Measurements from ENCODE around the gene DCC. TPM values are rescaled to one million over a fixed set of nuclear protein-coding genes. Genes with fewer than 3 reads are reported as not detected.

Gene DCC
- total RNA-seq, 1 experiment from 2014 or later = 0.39 TPM

DNA sequence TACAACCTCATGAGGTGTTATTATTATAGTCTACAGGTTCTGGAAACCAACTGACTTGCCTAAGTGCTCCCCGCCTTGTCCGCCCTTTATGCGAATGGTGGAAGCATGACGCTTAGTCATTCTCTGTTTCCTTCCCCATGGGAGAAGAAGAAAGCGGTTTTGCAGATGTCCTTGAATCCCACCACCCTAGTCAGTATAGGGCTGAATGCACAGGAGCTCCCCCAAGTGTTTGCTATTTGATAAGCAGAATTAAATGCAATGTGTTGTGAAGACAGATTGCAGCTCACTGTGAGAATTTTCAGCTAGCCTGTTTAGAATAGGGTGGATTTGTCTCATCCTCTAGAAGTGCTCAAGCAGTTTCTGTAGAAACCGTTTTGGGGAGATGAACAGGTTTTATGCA lies 652.0 kb downstream of the DCC start:
- no peaks in the 10 kb centered on the region for H3K9me3 Mint-ChIP-seq (ENCODE audit: unreplicated experiment)
- no peaks in the 10 kb centered on the region for H3K9me3 ChIP-seq
- BruUV-seq (replicated peaks) = no TSS peak
- CTCF ChIA-PET = interaction anchor here (0.7 kb wide), 1 partner anchor 275 kb away, joined by 3 read pairs; no protein-coding TSS in a partner anchor
- no peaks in the 10 kb centered on the region for H3K36me3 ChIP-seq (ENCODE audit: control insufficient read depth, insufficient read depth, low read length)
- intact Hi-C loops (cut with micrococcal nuclease; ENCODE audit: unreplicated experiment) = loop anchor here (5.0 to 10.0 kb wide), 2 partner anchors 45 to 87 kb away; no protein-coding TSS in a partner anchor
- no peaks in the 10 kb centered on the region for H3K27me3 ChIP-seq (replicated peaks; ENCODE audit: control insufficient read depth, insufficient read depth, low read length)
- peak in 1 of 2 experiments; percentile 15 for DNase-seq
- TF ChIP-seq, protein P1, sequence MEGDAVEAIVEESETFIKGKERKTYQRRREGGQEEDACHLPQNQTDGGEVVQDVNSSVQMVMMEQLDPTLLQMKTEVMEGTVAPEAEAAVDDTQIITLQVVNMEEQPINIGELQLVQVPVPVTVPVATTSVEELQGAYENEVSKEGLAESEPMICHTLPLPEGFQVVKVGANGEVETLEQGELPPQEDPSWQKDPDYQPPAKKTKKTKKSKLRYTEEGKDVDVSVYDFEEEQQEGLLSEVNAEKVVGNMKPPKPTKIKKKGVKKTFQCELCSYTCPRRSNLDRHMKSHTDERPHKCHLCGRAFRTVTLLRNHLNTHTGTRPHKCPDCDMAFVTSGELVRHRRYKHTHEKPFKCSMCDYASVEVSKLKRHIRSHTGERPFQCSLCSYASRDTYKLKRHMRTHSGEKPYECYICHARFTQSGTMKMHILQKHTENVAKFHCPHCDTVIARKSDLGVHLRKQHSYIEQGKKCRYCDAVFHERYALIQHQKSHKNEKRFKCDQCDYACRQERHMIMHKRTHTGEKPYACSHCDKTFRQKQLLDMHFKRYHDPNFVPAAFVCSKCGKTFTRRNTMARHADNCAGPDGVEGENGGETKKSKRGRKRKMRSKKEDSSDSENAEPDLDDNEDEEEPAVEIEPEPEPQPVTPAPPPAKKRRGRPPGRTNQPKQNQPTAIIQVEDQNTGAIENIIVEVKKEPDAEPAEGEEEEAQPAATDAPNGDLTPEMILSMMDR (IDR thresholded peaks at IDR 0.05; ENCODE audit: insufficient read depth in 1 of 2, low read depth in 1 of 2, low read length in 1 of 2, severe bottlenecking in 1 of 2, unreplicated experiment in 1 of 2) = peak; percentile 6 to 13
- no peaks in the 10 kb centered on the region for H3K27me3 Mint-ChIP-seq (ENCODE audit: insufficient read depth, unreplicated experiment)
- H3K4me1 ChIP-seq = no peaks in the 10 kb centered on the region
- no peaks in the 10 kb centered on the region for H3K36me3 Mint-ChIP-seq (ENCODE audit: insufficient read depth, unreplicated experiment)
- POLR2A ChIA-PET = no interaction called here
- H3K27ac Mint-ChIP-seq (ENCODE audit: unreplicated experiment) = no peak overlapping the region
- no peak overlapping the region for H3K4me3 ChIP-seq (ENCODE audit: low read depth, low read length)
- no peak overlapping the region for H3K4me3 Mint-ChIP-seq (ENCODE audit: unreplicated experiment)
- H3K4me1 Mint-ChIP-seq (ENCODE audit: low read depth, unreplicated experiment) = no peaks in the 10 kb centered on the region

DNA sequence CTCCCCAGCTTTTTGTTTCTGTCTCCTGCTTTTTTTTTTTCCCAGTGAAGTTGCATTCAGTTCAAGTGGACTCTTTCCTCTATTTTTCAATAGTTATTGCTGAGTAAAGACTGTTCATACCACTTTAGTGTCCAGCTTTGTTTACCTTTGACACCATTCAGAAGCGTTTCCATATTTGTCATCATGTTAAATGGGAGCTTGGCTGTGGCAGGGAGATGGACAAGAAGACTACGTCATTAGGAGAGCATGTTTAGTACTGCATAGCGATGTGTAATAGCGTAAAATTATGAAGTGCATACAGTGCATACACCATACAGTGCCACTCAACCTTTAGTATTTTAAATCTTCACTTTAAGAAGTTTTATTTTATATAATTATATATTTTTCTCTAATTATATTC lies 655.9 kb downstream of the DCC start:
- BruUV-seq (replicated peaks) = no TSS peak
- H3K27ac Mint-ChIP-seq (ENCODE audit: unreplicated experiment) = no peak overlapping the region
- no peak overlapping the region for H3K4me3 Mint-ChIP-seq (ENCODE audit: unreplicated experiment)
- DNase-seq = no peak
- H3K4me1 Mint-ChIP-seq (ENCODE audit: low read depth, unreplicated experiment) = no peaks in the 10 kb centered on the region
- H3K4me3 ChIP-seq (ENCODE audit: low read depth, low read length) = no peak overlapping the region
- H3K4me1 ChIP-seq = no peaks in the 10 kb centered on the region
- H3K27me3 ChIP-seq (replicated peaks; ENCODE audit: control insufficient read depth, insufficient read depth, low read length) = no peaks in the 10 kb centered on the region
- no peaks in the 10 kb centered on the region for H3K36me3 ChIP-seq (ENCODE audit: control insufficient read depth, insufficient read depth, low read length)
- H3K27me3 Mint-ChIP-seq (ENCODE audit: insufficient read depth, unreplicated experiment) = no peaks in the 10 kb centered on the region
- no peaks in the 10 kb centered on the region for H3K36me3 Mint-ChIP-seq (ENCODE audit: insufficient read depth, unreplicated experiment)
- CTCF ChIA-PET = no interaction called here
- POLR2A ChIA-PET = no interaction called here
- H3K9me3 Mint-ChIP-seq (ENCODE audit: unreplicated experiment) = no peaks in the 10 kb centered on the region
- TF ChIP-seq, protein P1 (IDR thresholded peaks at IDR 0.05; ENCODE audit: insufficient read depth in 1 of 2, low read depth in 1 of 2, low read length in 1 of 2, severe bottlenecking in 1 of 2, unreplicated experiment in 1 of 2) = no peak
- intact Hi-C loops (cut with micrococcal nuclease; ENCODE audit: unreplicated experiment) = loop anchor here (10.0 kb wide), 1 partner anchor 91 kb away; no protein-coding TSS in a partner anchor
- H3K9me3 ChIP-seq = no peaks in the 10 kb centered on the region

DNA sequence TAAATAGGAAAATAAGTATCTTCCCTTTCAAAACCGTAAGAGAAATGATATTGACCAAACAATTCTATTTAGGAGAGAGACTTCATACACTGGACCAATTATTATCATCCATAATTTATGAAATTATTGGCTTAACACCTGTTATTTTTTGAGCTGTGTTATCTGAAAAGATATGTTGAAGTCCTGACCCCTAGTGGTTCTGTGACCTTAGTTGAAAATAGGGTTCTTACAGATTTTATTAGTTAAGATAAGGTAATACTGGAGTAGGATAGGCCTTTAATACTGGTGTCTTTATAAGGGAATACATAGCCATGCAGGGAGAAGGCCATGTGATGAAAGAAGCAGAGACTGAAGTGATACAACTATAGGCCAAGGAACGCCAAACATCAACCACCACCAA lies 659.6 kb downstream of the DCC start:
- no TSS peak for BruUV-seq (replicated peaks)
- CTCF ChIA-PET = interaction anchor here (1.7 kb wide), 1 partner anchor 283 kb away, joined by 9 read pairs; no protein-coding TSS in a partner anchor
- H3K4me3 Mint-ChIP-seq (ENCODE audit: unreplicated experiment) = no peak overlapping the region

More for the DNA sequence above, 659.6 kb downstream of the DCC start:
- Mint-ChIP-seq H3K9me3 (ENCODE audit: unreplicated experiment) (no peaks in the 10 kb centered on the region), H3K4me1 (ENCODE audit: low read depth, unreplicated experiment) (no peaks in the 10 kb centered on the region), H3K27ac (ENCODE audit: unreplicated experiment) (no peak overlapping the region), H3K36me3 (ENCODE audit: insufficient read depth, unreplicated experiment) (no peaks in the 10 kb centered on the region), H3K27me3 (ENCODE audit: insufficient read depth, unreplicated experiment) (no peaks in the 10 kb centered on the region)
- H3K36me3 ChIP-seq (ENCODE audit: control insufficient read depth, insufficient read depth, low read length) = no peaks in the 10 kb centered on the region
- no peaks in the 10 kb centered on the region for H3K9me3 ChIP-seq
- DNase-seq = no peak
- H3K4me3 ChIP-seq (ENCODE audit: low read depth, low read length) = no peak overlapping the region
- intact Hi-C loops (cut with micrococcal nuclease; ENCODE audit: unreplicated experiment) = loop anchor here (10.0 kb wide), 1 partner anchor 95 kb away; no protein-coding TSS in a partner anchor
- POLR2A ChIA-PET = no interaction called here
- H3K27me3 ChIP-seq (replicated peaks; ENCODE audit: control insufficient read depth, insufficient read depth, low read length) = no peaks in the 10 kb centered on the region
- H3K4me1 ChIP-seq = no peaks in the 10 kb centered on the region
- TF ChIP-seq, protein P1 (IDR thresholded peaks at IDR 0.05; ENCODE audit: insufficient read depth in 1 of 2, low read depth in 1 of 2, low read length in 1 of 2, severe bottlenecking in 1 of 2, unreplicated experiment in 1 of 2) = no peak

Data from Caco-2 (cell line).